Inflammatory macrophage (primary cell): ENCODE results near the gene C9orf57.
"Not testable (repeated sequence)": the region's sequence is repeated elsewhere in the genome, so short reads cannot be mapped to it uniquely, and the experiment has no call there.

Source experiments
- DNase-seq, 2 donors: peaks; one replicate each; pipeline ENCODE4 v3.0.0-alpha.2; 2020 to 2022
- total RNA-seq, 18 experiments: gene quantifications; one replicate each; lab custom pipeline; 2026; ENCODE audit warnings: mixed read lengths in 6 of 18, inconsistent platforms in 2 of 18; lab: John Stamatoyannopoulos, UW

Gene C9orf57
- 0 to 0.12 (median 0) reads per million in 18 experiments for total RNA-seq

- DNase-seq, result no peak
These were observed at the start of gene C9orf57 for GRCh38 chr9:72060513-72060912. C9orf57 (minus strand) TSS chr9:72060613; CDS start chr9:72059331, 1,282 bp downstream.

- DNase-seq, result no peak
These were observed 42.1 kb upstream of the C9orf57 start for GRCh38 chr9:72102520-72102919.

GRCh38 chr9:72095520-72095919 is 35.1 kb upstream of the C9orf57 start:
- not testable (repeated sequence) for DNase-seq

GRCh38 chr9:72092820-72093219 is 32.4 kb upstream of the C9orf57 start:
- no peak for DNase-seq

GRCh38 chr9:72089451-72090130 is 29.2 kb upstream of the C9orf57 start:
- no peak for DNase-seq

GRCh38 chr9:72082536-72082935 is 22.1 kb upstream of the C9orf57 start:
- DNase-seq, result no peak

- not testable (repeated sequence) for DNase-seq
These were observed 14.3 kb upstream of the C9orf57 start for GRCh38 chr9:72074666-72075065.

- no peak for DNase-seq
These were observed 4.7 kb upstream of the C9orf57 start for GRCh38 chr9:72065076-72065475.

- no peak for DNase-seq
These were observed 8.3 kb downstream of the C9orf57 start for GRCh38 chr9:72052122-72052521.

- no peak for DNase-seq
These were observed 11.6 kb downstream of the C9orf57 start for GRCh38 chr9:72048850-72049249.

- DNase-seq, result no peak
These were observed 13.6 kb downstream of the C9orf57 start for GRCh38 chr9:72046630-72047456.

- no peak for DNase-seq
These were observed 16.3 kb downstream of the C9orf57 start for GRCh38 chr9:72044095-72044494.

GRCh38 chr9:72043576-72043975 is 16.8 kb downstream of the C9orf57 start:
- no peak for DNase-seq

- DNase-seq, result no peak
These were observed 17.5 kb downstream of the C9orf57 start for GRCh38 chr9:72042928-72043327.

GRCh38 chr9:72041775-72042194 is 18.6 kb downstream of the C9orf57 start:
- peak; percentile 21 to 43 for DNase-seq

- no peak for DNase-seq
These were observed 19.0 kb downstream of the C9orf57 start for GRCh38 chr9:72041369-72041768.

GRCh38 chr9:72039532-72039931 is 20.9 kb downstream of the C9orf57 start:
- no peak for DNase-seq

- peak; percentile 73 to 78 for DNase-seq
These were observed 21.5 kb downstream of the C9orf57 start for GRCh38 chr9:72038890-72039410.

- DNase-seq, result no peak
These were observed 22.0 kb downstream of the C9orf57 start for GRCh38 chr9:72038408-72038807.

- no peak for DNase-seq
These were observed 22.8 kb downstream of the C9orf57 start for GRCh38 chr9:72037571-72037970.

GRCh38 chr9:72030767-72031166 is 29.6 kb downstream of the C9orf57 start:
- DNase-seq, result no peak

- no peak for DNase-seq
These were observed 30.4 kb downstream of the C9orf57 start for GRCh38 chr9:72029986-72030385.

- DNase-seq, result no peak
These were observed 34.5 kb downstream of the C9orf57 start for GRCh38 chr9:72025906-72026305.

- no peak for DNase-seq
These were observed 36.8 kb downstream of the C9orf57 start for GRCh38 chr9:72023596-72023995.
